GM12892 (cell line): ENCODE results near the gene GSTM5.

Experiments used
- POLR2AphosphoS5 ChIP-seq: IDR thresholded peaks from 2 replicates; pipeline ENCODE4 v1.6.1; 2011; ENCODE audit warnings: low read depth, low read length, control low read depth
- TAF1 ChIP-seq: IDR thresholded peaks from 2 replicates; pipeline ENCODE4 v1.6.1; 2011; ENCODE audit warnings: low read depth, mild to moderate bottlenecking, control low read depth, low read length, borderline replicate concordance

- TF ChIP-seq POLR2AphosphoS5 (no peak), TAF1 (no peak)
Measured at GRCh38 chr1:109725510-109725909, 13.5 kb downstream of the GSTM5 start.
